ENCODE measurements around the gene TCERG1.

Gene TCERG1

GRCh38 chr5:146463446-146463845, 16.3 kb downstream of the TCERG1 start:
- ChIA-PET CTCF (interaction anchor here (0.7 to 2.1 kb wide), 5 partner anchors 8 to 502 kb away, joined by 3 to 9 read pairs (median 4); partner anchors contain the start of gene TCERG1), POLR2A (no interaction called here)
- DNase-seq (ENCODE audit: low read depth, low spot score): no peak
- TF ChIP-seq CTCF (IDR thresholded peaks at IDR 0.05; ENCODE audit: insufficient read depth, low read length, missing control alignments): no peak
- H3K4me3 ChIP-seq (ENCODE audit: low read depth, low read length): no peak overlapping the region

- H3K4me3 ChIP-seq (ENCODE audit: low read depth, low read length): no peak overlapping the region
- CTCF ChIA-PET: interaction anchor here (0.6 to 1.9 kb wide), 10 partner anchors 8 to 982 kb away, joined by 3 to 9 read pairs (median 5); no protein-coding TSS in a partner anchor
- DNase-seq (ENCODE audit: low read depth, low spot score): no peak
- POLR2A ChIA-PET: no interaction called here
- TF ChIP-seq CTCF (IDR thresholded peaks at IDR 0.05; ENCODE audit: insufficient read depth, low read length, missing control alignments): peak; percentile 28
These were observed 19.6 kb downstream of the TCERG1 start for GRCh38 chr5:146466521-146467349.

- H3K4me3 ChIP-seq (ENCODE audit: low read depth, low read length): no peak overlapping the region
- TF ChIP-seq CTCF (IDR thresholded peaks at IDR 0.05; ENCODE audit: insufficient read depth, low read length, missing control alignments): no peak
- DNase-seq (ENCODE audit: low read depth, low spot score): no peak
- ChIA-PET CTCF (interaction anchor here (0.8 to 1.9 kb wide), 11 partner anchors 7 to 981 kb away, joined by 3 to 9 read pairs (median 5); no protein-coding TSS in a partner anchor), POLR2A (no interaction called here)
These were observed 20.6 kb downstream of the TCERG1 start for GRCh38 chr5:146467760-146468159.

GRCh38 chr5:146474065-146474464, 26.9 kb downstream of the TCERG1 start:
- no peak for DNase-seq (ENCODE audit: low read depth, low spot score)
- H3K4me3 ChIP-seq (ENCODE audit: low read depth, low read length): no peak overlapping the region
- TF ChIP-seq CTCF (IDR thresholded peaks at IDR 0.05; ENCODE audit: insufficient read depth, low read length, missing control alignments): no peak
- POLR2A ChIA-PET: no interaction called here
- CTCF ChIA-PET: interaction anchor here (0.9 to 1.7 kb wide), 3 partner anchors 7 to 25 kb away, joined by 3 to 4 read pairs (median 3); no protein-coding TSS in a partner anchor

- CTCF ChIA-PET: interaction anchor here (1.7 to 1.9 kb wide), 2 partner anchors 9 to 11 kb away, joined by 4 read pairs; no protein-coding TSS in a partner anchor
- POLR2A ChIA-PET: no interaction called here
- no peak for DNase-seq (ENCODE audit: low read depth, low spot score)
- no peak overlapping the region for H3K4me3 ChIP-seq (ENCODE audit: low read depth, low read length)
- no peak for TF ChIP-seq CTCF (IDR thresholded peaks at IDR 0.05; ENCODE audit: insufficient read depth, low read length, missing control alignments)
These were observed 28.2 kb downstream of the TCERG1 start for GRCh38 chr5:146475190-146475780.

GRCh38 chr5:146475906-146476305, 28.8 kb downstream of the TCERG1 start:
- CTCF ChIA-PET: interaction anchor here (0.7 to 1.9 kb wide), 4 partner anchors 9 to 491 kb away, joined by 3 to 4 read pairs (median 4); no protein-coding TSS in a partner anchor

More at GRCh38 chr5:146475906-146476305, 28.8 kb downstream of the TCERG1 start:
- H3K4me3 ChIP-seq (ENCODE audit: low read depth, low read length): no peak overlapping the region
- POLR2A ChIA-PET: no interaction called here
- no peak for TF ChIP-seq CTCF (IDR thresholded peaks at IDR 0.05; ENCODE audit: insufficient read depth, low read length, missing control alignments)
- no peak for DNase-seq (ENCODE audit: low read depth, low spot score)
